Epithelial cell of esophagus (primary cell): ENCODE data around the gene CFAP77.
A peak's percentile ranks its signal among the peaks of the same experiment; 100 is the strongest.

Source experiments
- DNase-seq: peaks from one replicate; pipeline ENCODE4 v3.0.0; 2010; ENCODE audit warnings: low read depth
- H3K4me3 ChIP-seq: 2 replicates; pipeline ENCODE4 v1.5.1; 2011; ENCODE audit warnings: mild to moderate bottlenecking, low read length, control low read depth
- CTCF ChIP-seq: IDR thresholded peaks from 2 replicates; pipeline ENCODE4 v1.5.1; 2011; ENCODE audit warnings: low read depth, mild to moderate bottlenecking, low read length, control low read depth, inconsistent platforms; ENCODE audit not compliant: insufficient read depth; ENCODE audit errors: missing control alignments

Gene CFAP77

GRCh38 chr9:132447346-132447745 lies 37.3 kb downstream of the CFAP77 start:
- DNase-seq = no peak
- H3K4me3 ChIP-seq = no peak overlapping the region
- TF ChIP-seq CTCF = peak; percentile 21

- TF ChIP-seq CTCF = no peak
- no peak for DNase-seq
- no peak overlapping the region for H3K4me3 ChIP-seq
Observed at GRCh38 chr9:132447902-132448301, 37.9 kb downstream of the CFAP77 start.

- no peak overlapping the region for H3K4me3 ChIP-seq
- TF ChIP-seq CTCF = no peak
- DNase-seq = no peak
Observed at GRCh38 chr9:132451276-132451675, 41.3 kb downstream of the CFAP77 start.

GRCh38 chr9:132456241-132456640 lies 46.2 kb downstream of the CFAP77 start:
- TF ChIP-seq CTCF = no peak
- DNase-seq = no peak
- H3K4me3 ChIP-seq = no peak overlapping the region

GRCh38 chr9:132457504-132458236 lies 47.7 kb downstream of the CFAP77 start:
- TF ChIP-seq CTCF = no peak
- H3K4me3 ChIP-seq = no peak overlapping the region
- DNase-seq = no peak

- no peak overlapping the region for H3K4me3 ChIP-seq
- DNase-seq = no peak
- TF ChIP-seq CTCF = no peak
Observed at GRCh38 chr9:132458432-132458831, 48.4 kb downstream of the CFAP77 start.

- no peak overlapping the region for H3K4me3 ChIP-seq
- no peak for DNase-seq
- no peak for TF ChIP-seq CTCF
Observed at GRCh38 chr9:132459661-132460060, 49.6 kb downstream of the CFAP77 start.
